ENCODE results near the gene ITPRIPL1. TPM values are rescaled to one million over a fixed set of nuclear protein-coding genes. Genes with fewer than 3 reads are reported as not detected.
"Not testable (repeated sequence)": the region's sequence is repeated elsewhere in the genome, so short reads cannot be mapped to it uniquely, and the experiment has no call there.

The ITPRIPL1 gene, protein sequence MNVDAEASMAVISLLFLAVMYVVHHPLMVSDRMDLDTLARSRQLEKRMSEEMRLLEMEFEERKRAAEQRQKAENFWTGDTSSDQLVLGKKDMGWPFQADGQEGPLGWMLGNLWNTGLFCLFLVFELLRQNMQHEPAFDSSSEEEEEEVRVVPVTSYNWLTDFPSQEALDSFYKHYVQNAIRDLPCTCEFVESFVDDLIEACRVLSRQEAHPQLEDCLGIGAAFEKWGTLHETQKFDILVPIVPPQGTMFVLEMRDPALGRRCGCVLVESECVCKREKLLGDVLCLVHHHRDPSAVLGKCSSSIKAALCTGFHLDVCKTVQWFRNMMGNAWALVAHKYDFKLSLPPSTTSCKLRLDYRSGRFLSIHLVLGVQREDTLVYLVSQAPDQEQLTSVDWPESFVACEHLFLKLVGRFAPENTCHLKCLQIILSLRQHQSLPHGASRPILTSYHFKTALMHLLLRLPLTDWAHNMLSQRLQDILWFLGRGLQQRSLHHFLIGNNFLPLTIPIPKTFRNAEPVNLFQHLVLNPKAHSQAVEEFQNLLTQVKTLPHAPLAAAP
- total RNA-seq = 17.2 TPM

DNA sequence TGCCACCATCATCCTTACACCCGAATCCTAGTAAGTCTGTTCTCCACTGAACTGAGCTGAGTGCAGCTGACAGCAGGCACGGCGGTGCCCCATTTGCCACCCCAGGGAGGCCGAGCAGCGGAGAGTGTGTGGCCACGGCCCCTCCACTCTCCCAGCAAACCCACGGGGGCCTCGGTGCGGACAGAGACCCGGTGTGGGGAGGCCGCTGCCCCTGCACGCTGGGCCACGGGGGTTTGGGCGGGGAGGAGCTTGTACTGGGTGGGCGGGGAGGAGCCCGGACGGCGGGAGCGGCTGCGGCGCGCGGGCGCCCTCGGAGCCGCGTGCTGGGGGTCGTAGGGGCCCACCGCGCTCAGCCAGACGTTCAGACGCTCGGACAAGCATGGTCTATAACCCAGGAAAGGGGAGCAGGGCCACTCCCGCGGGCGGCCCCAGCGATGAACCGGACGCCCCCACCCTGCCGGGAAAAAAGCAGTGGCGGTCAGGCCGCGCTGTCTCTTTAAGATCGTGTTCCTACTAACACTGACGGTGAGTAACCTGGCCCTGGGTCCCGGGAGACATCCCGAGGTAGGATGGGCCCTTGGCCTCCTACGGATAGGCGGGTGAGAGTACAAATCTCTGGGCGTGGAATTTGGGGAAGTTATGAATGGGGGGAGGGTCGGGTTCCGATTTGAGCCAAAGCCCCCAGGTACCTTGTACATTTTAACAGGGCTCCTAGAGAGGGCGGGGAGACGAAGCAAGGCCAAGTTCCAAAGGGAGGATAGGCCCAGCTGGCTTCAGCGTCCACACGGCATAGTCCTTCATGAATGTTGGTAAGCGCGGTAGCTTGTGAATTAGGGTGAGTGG is at the start of gene ITPRIPL1:
ITPRIPL1 (plus strand) TSS at position 277 of the 843 bp plus-strand sequence; CDS start at position 800, 523 bp downstream.
- DNase-seq (ENCODE audit: low read depth in 2 of 3, low spot score in 2 of 3) = peak in 1 of 3 donors; percentile 38

DNA sequence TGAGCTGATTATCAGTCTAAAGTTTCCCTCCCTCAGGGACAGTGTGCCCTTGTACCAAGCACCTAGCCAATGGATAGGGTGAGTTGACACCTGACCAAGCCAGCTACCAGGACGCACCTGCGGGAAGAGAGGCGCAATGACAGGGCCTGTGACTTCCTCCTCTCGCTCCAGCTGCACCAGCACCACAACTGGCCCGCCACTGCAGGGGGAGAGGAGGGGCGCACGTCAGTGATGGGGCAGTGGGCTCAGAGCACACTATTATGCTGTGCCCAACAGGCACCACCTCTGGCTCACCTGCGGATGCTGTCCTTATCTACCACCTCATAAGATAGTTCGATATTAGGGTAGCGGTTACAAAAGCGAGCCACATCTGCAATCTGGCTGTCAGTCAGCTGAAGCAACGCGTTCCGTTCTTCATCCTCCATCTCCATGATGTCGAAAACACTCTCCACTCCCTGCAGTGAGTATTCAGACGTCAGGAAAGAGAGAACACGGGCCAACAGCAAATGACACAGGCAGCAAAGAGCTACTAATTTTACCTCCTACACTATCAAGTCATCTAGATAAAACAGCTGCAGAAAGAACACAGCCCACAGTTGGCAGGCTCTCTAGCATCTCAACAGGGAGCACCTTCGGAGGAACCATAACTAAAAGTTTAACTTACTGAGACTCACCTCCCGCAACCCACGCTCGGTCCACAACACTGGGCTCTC is 48.2 kb upstream of the ITPRIPL1 start:
- no peak for DNase-seq (ENCODE audit: low read depth in 2 of 3, low spot score in 2 of 3)

DNA sequence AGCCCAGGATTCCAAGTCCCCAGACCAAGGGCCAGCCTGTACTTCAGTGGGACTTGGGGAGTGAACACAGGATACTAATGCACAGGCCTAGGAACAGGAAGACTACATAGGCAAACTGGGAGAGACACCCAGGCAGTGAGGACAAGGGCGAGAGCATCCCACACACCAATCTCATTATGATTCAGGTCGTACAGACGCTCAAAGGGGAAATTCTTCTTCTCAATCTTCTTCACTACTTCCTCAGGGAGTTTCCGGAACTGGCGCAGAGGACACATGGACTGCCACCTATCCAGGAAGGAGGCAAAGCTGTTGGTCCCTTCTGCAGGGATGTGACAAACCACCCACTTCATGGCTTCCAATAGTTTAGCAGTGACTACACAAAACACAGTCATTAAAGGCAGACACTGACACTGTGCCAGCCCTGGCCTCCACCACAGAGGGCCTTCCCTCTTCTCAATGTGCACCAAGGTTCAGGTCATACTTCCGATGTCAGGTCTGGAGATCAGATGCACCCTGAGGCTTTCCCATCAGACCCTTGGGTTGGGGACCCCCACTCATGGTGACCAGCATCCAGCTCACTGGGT is 37.8 kb upstream of the ITPRIPL1 start:
- DNase-seq (ENCODE audit: low read depth in 2 of 3, low spot score in 2 of 3) = no peak

DNA sequence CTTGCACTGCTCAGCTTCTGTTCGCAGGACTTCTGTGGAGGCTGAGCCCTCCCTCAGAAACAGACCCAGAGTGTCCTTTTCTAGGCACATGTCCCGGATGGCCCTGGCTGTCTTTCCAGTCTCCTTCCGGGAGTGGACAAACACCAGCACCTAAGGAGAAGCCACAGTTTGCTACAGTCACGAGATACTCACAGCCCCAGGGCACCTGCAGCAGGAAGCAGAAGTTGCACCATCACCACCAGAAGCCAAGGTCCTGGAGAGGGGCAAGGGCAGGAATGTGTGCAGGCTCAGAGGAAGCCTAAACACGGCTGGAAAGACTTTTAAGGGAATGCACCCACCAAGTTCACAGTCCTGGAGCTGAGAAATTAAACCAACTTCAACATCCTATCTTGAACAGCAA is 33.4 kb upstream of the ITPRIPL1 start:
- DNase-seq (ENCODE audit: low read depth in 2 of 3, low spot score in 2 of 3) = no peak

DNA sequence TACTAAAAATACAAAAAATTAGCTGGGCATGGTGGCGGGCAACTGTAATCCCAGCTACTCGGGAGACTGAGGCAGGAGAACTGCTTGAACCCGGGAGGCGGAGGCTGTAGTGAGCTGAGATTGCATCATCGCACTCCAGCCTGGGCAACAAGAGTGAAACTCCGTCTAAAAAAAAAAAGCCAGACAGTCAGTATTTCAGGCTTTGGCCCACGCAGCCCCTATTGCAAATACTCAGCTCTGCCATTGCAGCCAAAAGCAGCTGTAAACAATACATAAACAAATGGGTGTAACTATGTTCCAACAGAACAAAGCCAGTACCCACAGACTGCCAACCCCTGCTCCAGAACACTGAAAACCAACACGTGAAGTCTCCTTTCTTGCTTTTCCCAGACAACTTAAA is 30.8 kb upstream of the ITPRIPL1 start:
- DNase-seq (ENCODE audit: low read depth in 2 of 3, low spot score in 2 of 3) = not testable (repeated sequence)

DNA sequence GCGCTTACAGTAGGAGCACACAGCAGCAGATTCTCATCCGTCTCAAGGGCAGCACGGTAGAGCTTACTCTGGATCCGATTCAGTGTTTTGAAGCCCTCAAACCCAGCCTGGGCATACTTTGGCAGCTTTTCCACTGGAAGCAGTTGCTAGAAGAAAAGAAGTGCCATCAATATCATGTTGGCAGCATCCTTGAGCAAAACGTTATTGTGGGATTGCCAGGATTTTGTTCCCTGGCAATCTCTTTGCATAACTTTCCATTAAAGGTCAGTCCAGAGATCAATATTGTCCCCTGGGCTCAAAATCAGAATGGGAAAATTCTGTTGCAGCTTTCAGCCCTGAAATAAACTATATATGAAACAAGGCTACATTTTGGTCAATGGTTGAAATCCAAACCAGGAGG is 28.2 kb upstream of the ITPRIPL1 start:
- DNase-seq (ENCODE audit: low read depth in 2 of 3, low spot score in 2 of 3) = no peak

DNA sequence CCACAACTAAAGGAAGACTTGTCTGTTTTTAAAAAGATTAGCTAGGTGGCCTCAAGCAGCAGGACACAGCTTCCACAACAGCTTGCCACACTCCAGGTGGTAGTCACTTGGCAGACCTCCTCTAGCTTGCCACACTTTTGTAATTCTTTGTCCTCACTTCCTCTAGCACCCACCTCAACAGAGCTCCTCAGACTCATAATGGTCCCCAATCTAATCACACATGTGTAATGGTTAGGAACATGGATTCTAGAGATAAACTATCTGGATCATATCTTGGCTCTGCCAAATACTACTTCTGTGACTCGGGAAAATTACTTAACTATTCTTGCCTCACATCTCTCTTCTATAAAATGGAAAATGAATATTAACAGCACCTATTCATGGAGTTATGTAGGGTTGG is 23.3 kb upstream of the ITPRIPL1 start:
- no peak for DNase-seq (ENCODE audit: low read depth in 2 of 3, low spot score in 2 of 3)

DNA sequence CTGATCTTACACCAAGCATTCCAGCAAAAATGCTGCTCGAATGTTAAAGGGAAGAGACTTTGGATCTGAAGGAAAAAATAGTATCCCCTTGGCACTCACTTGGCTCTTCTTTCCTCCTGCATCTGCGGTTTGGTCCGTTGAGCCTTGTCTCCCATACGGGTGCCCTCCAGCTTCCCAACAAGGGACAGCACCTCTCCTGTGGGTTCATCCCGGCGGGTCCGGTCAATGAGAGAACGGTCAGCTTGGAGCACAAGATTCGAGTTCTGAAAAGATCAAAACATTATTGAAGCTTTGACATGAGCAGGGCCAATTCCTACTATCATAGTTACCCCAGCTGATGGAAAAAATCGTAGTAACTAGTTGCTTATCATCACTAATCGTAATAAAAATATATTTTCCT is 20.5 kb upstream of the ITPRIPL1 start:
- DNase-seq (ENCODE audit: low read depth in 2 of 3, low spot score in 2 of 3) = no peak

DNA sequence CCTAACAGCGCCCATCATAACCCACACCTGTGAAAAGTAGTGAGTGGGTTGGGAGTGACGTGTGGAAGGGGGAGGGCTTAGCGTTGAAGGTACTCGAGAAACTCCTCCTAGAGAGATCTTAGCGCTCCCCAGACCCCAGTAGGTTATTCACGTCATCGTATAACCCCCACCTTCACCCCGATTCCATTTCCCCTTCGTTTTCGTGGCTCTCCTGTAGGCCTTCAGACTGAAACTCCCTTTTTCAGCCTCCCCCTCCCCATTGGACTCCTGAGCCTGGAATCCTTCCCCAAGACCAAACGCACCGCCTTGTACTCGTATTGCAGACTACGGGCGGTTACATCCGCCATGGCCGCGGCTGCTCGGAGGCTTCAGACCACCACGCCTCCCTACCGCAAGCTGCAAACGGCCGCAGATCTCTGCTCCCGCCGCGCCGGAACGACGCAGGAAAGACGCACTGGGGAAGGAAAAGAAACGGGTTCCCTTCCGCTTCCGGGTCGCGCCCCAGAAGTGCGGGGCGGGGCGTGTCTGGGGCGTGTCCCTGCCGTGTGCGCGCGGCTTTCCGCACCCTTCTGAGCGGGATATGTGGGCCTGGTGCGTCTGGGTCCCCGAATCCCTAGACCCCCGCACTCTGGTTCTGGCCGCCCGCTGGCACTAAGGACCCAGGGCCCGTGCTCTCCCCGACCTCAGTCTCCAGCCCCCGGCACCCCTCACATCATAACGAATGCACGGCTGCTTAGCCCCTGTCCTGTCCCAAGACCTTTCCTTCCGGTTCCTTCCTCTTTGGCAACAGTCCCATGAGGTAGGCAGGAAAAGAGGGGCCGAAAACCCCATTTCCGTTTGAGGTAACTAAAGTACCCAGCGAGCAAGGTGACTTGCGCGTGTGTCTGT is 19.8 kb upstream of the ITPRIPL1 start, which contains the start of gene SNRNP200:
SNRNP200 (minus strand) TSS at position 456 of the 888 bp plus-strand sequence; CDS start at position 347, 109 bp downstream.
- DNase-seq (ENCODE audit: low read depth in 2 of 3, low spot score in 2 of 3) = peak; percentile 86 to 89 (median 87)

DNA sequence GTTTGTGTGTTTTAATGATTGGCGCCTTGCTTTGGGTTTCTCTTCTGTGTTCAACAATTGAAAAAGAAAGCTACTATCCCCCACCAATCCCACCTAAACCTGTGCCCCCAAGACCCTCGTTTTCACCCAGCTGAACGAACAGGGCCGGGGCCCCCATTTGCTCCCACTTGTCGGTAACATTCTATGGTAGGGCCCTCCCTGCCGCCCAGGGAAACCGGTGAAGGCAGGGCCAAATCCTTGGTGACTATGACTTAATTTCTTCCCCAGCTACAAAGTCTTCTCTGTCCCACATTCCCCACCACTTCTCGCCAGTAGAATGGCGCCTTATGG is 19.2 kb upstream of the ITPRIPL1 start:
- DNase-seq (ENCODE audit: low read depth in 2 of 3, low spot score in 2 of 3) = no peak

DNA sequence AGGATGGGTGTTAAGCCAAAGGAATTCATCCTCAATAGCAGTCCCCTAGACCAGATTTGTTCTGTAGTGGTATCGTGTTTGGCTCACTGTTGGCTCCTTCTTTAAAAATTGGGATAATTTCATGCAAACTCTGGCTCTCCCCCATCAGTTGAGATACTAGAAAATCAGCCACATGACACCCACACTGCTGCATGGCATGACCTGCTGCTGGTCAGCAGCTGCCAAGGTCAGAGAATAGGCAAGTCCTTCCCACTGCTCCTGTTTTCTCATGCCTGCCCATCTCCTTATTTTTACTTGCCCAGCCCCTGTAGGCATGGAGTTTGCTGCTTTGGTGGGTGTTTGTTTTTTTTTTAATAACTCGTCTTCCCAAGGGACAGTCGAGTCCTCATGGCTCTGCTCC is 18.7 kb upstream of the ITPRIPL1 start:
- no peak for DNase-seq (ENCODE audit: low read depth in 2 of 3, low spot score in 2 of 3)

DNA sequence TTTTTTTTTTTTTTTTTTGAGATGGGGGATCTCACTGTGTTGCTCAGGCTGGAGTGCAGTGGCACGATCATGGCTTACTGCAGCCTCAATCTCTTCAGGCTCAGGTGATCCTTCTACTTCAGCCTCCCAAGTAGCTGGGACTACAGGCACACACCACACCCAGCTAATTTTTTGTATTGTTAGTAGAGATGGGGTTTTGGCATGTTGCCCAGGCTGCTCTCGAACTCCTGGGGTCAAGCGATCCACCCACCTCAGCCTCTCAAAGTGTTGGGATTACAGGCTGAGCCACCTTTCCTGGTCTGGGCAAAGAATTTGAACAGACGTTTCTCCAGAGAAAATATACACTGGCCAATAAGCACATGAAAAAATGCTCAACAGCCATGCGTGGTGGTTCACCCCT is 16.9 kb upstream of the ITPRIPL1 start:
- DNase-seq (ENCODE audit: low read depth in 2 of 3, low spot score in 2 of 3) = no peak

DNA sequence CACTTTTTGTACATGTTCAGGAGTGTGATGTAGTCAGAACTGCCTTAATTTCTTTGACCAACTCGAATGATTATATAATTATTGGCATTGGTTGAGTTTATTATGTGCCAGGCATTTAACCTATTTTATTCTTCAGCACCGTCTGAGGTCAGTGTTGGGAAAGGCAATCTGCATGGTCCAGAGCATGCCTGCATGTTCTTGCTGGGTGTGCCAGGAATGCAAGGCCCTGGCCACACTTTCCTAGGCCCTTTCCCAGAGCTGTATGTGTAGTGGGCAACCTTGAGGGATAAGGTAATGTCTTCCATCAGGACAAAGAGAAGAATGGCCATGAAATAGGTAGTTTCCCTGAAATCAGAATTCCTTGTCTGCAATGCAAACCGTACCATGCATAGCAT is 10.1 kb upstream of the ITPRIPL1 start:
- no peak for DNase-seq (ENCODE audit: low read depth in 2 of 3, low spot score in 2 of 3)

DNA sequence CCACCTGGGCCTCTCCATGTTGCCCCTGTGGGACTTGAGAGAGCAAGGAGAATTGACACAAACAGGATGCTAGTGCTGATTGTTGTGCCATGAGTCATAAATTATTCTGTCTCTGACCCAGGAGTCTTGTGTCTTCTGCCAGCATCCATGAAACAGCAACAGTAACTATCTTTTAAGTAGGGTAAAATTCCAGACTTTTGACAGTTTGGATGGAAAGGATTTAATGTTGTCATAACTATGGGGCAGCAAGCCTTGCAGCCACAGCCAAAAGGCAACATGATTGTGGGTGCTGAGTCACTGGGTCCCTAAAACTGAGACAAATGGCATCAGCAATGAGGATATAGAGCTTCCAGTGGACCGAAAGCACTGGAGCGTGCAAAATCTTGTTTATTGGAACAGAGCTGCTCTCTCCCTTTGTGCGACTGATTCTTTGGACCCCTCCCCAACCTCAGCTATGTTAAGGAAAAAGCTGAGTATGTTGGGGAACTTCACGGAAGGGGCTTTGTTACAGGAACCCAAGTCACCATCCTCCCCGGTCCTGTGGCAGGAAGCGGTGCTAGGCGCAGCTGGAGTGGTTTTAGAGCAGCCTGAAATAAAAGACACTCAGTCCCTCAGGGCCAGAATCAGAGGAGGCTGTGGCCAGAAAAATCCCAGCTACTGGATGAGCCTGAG is 9.6 kb upstream of the ITPRIPL1 start:
- peak in 1 of 3 donors; percentile 64 for DNase-seq (ENCODE audit: low read depth in 2 of 3, low spot score in 2 of 3)

DNA sequence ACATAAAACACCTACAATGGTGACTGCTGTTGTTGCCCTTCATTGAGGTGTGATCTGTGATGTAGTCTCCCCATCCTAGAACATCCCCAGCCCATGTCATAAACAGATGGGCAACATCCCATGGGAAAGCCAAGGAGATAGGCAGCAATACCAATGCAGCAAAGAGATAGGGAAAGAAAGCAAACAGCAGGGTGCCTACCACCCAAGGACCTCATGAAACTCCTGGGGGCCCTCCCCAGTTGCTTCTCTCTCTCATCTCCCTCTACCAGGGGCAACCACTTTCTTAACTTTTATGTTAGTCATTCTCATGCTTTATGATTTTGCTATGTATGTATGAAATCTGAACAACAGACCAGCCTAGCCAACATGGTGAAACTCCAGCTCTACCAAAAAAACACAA is 8.1 kb upstream of the ITPRIPL1 start:
- no peak for DNase-seq (ENCODE audit: low read depth in 2 of 3, low spot score in 2 of 3)

DNA sequence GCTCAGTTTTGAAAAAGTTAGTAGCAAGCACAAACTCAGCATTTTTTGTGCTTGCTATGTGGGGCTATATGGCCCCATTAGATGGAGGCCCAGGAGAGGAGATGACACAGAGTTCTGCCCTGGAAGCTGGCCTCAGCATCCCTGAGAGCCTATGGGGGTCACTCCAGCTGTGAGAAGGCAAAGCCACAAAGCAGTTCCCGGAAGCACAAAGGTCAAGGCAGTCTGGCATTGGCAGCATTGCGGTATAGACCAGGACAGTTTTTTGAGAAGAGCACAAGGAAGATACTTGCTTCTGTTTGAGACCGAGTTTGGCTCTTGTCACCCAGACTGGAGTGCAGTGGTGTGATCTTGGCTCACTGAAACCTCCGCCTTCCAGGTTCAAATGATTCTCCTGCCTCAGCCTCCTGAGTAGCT is 7.5 kb upstream of the ITPRIPL1 start:
- DNase-seq (ENCODE audit: low read depth in 2 of 3, low spot score in 2 of 3) = no peak

DNA sequence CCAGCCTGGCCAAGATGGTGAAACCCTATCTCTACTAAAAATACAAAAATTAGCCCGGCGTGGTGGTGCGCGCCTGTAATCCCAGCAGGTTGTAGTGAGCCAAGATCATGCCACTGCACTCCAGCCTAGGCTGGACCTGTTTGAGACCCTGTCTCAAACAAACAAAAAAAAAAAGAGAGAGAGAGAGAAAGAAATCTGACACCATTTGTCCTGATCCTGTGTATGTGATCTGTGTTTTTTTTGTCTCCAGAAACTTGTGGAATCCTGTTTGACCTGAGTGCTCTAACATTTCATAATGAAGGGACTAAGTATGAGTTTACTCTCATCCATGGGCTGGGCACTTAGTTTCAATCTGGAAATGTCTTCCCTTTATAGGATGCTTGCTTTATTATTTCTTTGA is 6.4 kb upstream of the ITPRIPL1 start:
- DNase-seq (ENCODE audit: low read depth in 2 of 3, low spot score in 2 of 3) = no peak

DNA sequence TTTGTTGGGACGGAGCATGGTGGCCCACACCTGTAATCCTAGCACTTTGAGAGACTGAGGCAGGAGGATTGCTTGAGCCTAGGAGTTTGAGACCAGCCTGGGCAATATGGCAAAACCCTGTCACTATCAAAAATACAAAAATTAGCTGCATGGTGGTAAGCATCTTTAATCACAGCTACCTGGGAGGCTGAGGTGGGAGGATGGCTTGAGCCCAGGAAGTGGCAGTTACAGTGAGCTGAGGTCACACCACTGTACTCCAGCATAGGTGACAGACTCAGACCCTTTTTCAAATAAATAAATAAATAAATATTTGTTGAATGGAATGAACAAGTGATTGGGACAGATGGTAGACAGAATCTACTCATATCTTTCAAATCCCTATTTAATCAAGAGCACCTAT is 5.7 kb upstream of the ITPRIPL1 start:
- DNase-seq (ENCODE audit: low read depth in 2 of 3, low spot score in 2 of 3) = no peak

DNA sequence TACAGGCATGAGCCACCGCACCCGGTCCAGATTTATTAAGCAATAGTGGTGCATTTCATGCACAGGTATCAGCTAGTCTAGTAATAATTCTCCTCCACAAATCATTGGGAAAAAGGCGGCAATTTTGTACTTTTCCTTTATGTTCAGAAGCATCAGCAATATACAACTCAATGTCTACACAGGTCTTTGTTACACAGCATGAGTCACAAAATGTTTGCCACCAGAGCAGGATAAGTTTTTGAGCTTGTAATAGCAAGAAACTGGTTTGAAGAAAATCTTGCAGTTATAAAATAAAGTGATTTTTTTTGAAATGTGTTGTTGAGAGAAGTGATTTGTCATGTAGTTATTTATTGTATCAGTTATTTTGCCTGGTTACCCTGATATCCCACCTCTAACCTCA is 4.8 kb upstream of the ITPRIPL1 start:
- DNase-seq (ENCODE audit: low read depth in 2 of 3, low spot score in 2 of 3) = no peak
